IMR-90 (cell line): ENCODE measurements around the gene ACYP2. TPM values are rescaled to one million over a fixed set of nuclear protein-coding genes. Genes with fewer than 3 reads are reported as not detected.

Experiments
- ATAC-seq: fragments of 200-7000 bp; cut with Tn5 transposase; 2 replicates; pipeline ENCODE4 v1.9.1; 2020; ENCODE audit warnings: low read depth, mild to moderate bottlenecking, moderate library complexity
- BruUV-seq: library from RNA; stranded (reverse); fragments of 400-500 nt; replicated peaks from 2 replicates; lab custom pipeline; 2021; lab: Mats Ljungman, UMichigan
- CTCF ChIA-PET: fragments of 300-600 bp; formaldehyde crosslinking; extraction: SDS; loops from one replicate; lab custom pipeline; 2021; ENCODE audit warnings: antibody characterized with exemption; lab: Yijun Ruan, JAX
- POLR2A ChIA-PET: fragments of 300-600 bp; sonication (Branson Sonifier 250); formaldehyde crosslinking; loops from one replicate; lab custom pipeline; 2022; ENCODE audit warnings: antibody characterized with exemption; ENCODE audit not compliant: unreplicated experiment; lab: Charles Lee
- DNase-seq: peaks from one replicate; pipeline ENCODE4 v3.0.0; 2013
- H2AFZ ChIP-seq: replicated peaks from 2 replicates; pipeline ENCODE3; 2013; ENCODE audit warnings: low read length, mild to moderate bottlenecking; ENCODE audit not compliant: poor library complexity
- H2AK5ac ChIP-seq: 2 replicates; pipeline ENCODE4 v1.6.1; 2013; ENCODE audit warnings: low read depth, low read length, inconsistent platforms
- H2AK9ac ChIP-seq: replicated peaks from 2 replicates; pipeline ENCODE3; 2013; ENCODE audit warnings: mild to moderate bottlenecking, low read depth, low read length, moderate library complexity; ENCODE audit not compliant: poor library complexity
- H2BK120ac ChIP-seq: 2 replicates; pipeline ENCODE4 v1.6.1; 2013; ENCODE audit warnings: low read depth, low read length, inconsistent platforms
- H2BK15ac ChIP-seq: 3 replicates; pipeline ENCODE4 v1.6.1; 2013; ENCODE audit warnings: low read depth, low read length, inconsistent platforms
- H2BK20ac ChIP-seq: 2 replicates; pipeline ENCODE4 v1.6.1; 2013; ENCODE audit warnings: low read depth, mild to moderate bottlenecking, inconsistent platforms, low read length, moderate library complexity
- H2BK5ac ChIP-seq: 2 replicates; pipeline ENCODE4 v1.6.1; 2013; ENCODE audit warnings: mild to moderate bottlenecking, low read depth, low read length, inconsistent platforms; ENCODE audit not compliant: poor library complexity, severe bottlenecking
- H3K14ac ChIP-seq: replicated peaks from 2 replicates; pipeline ENCODE4 v1.6.1; 2013; ENCODE audit warnings: low read depth, low read length, inconsistent platforms
- H3K18ac ChIP-seq: 2 replicates; pipeline ENCODE4 v1.6.1; 2013; ENCODE audit warnings: low read depth, low read length, control low read depth
- H3K23ac ChIP-seq: 2 replicates; pipeline ENCODE4 v1.6.1; 2013; ENCODE audit warnings: low read depth, low read length, inconsistent platforms
- H3K27ac ChIP-seq: 2 replicates; pipeline ENCODE4 v1.5.1; 2013; ENCODE audit warnings: mild to moderate bottlenecking, control low read depth, low read length; ENCODE audit not compliant: insufficient read depth
- H3K27me3 ChIP-seq: 2 replicates; pipeline ENCODE4 v1.6.1; 2013; ENCODE audit warnings: low read length; ENCODE audit not compliant: control insufficient read depth, insufficient read depth
- H3K36me3 ChIP-seq: 2 replicates; pipeline ENCODE4 v1.6.1; 2013; ENCODE audit warnings: low read length, mixed read lengths; ENCODE audit not compliant: control insufficient read depth, insufficient read depth
- H3K4ac ChIP-seq: 2 replicates; pipeline ENCODE4 v1.6.1; 2013; ENCODE audit warnings: low read depth, low read length, inconsistent platforms
- H3K4me1 ChIP-seq: 2 replicates; pipeline ENCODE4 v1.6.1; 2013; ENCODE audit warnings: low read length, mixed read lengths; ENCODE audit not compliant: control insufficient read depth, insufficient read depth
- H3K4me2 ChIP-seq: 2 replicates; pipeline ENCODE4 v1.6.1; 2013; ENCODE audit warnings: low read depth, mild to moderate bottlenecking, control low read depth, low read length, moderate library complexity
- H3K4me3 ChIP-seq: 2 replicates; pipeline ENCODE4 v1.5.1; 2013; ENCODE audit warnings: low read depth, mild to moderate bottlenecking, control low read depth, low read length, moderate library complexity; ENCODE audit not compliant: insufficient read depth
- H3K56ac ChIP-seq: 2 replicates; pipeline ENCODE4 v1.6.1; 2013; ENCODE audit warnings: low read length, inconsistent platforms; ENCODE audit not compliant: insufficient read depth; ENCODE audit errors: extremely low read depth
- H3K79me1 ChIP-seq, 2 experiments: 2 replicates each; pipeline ENCODE4 v1.6.1; 2013; ENCODE audit warnings: low read length in 2 of 2, inconsistent platforms in 1 of 2, low read depth in 1 of 2
- H3K9ac ChIP-seq: 2 replicates; pipeline ENCODE4 v1.6.1; 2013; ENCODE audit warnings: low read depth, low read length, control low read depth
- H3K9me1 ChIP-seq: 2 replicates; pipeline ENCODE4 v1.6.1; 2013; ENCODE audit warnings: low read length, inconsistent platforms; ENCODE audit not compliant: insufficient read depth
- H3K9me3 ChIP-seq: 2 replicates; pipeline ENCODE4 v1.6.1; 2013; ENCODE audit warnings: low read length; ENCODE audit not compliant: control insufficient read depth, insufficient read depth
- H4K20me1 ChIP-seq: 2 replicates; pipeline ENCODE4 v1.6.1; 2013; ENCODE audit warnings: low read length, inconsistent platforms; ENCODE audit not compliant: insufficient read depth
- H4K5ac ChIP-seq: 2 replicates; pipeline ENCODE4 v1.6.1; 2013; ENCODE audit warnings: mild to moderate bottlenecking, low read depth, low read length, control low read depth
- H4K8ac ChIP-seq, 2 experiments: 2 replicates each; pipeline ENCODE4 v1.6.1; 2013; ENCODE audit warnings: low read depth in 2 of 2, low read length in 2 of 2, control low read depth in 1 of 2, inconsistent platforms in 1 of 2
- H4K91ac ChIP-seq: 2 replicates; pipeline ENCODE4 v1.6.1; 2013; ENCODE audit warnings: low read depth, low read length, inconsistent platforms; ENCODE audit not compliant: insufficient read depth
- MAFK ChIP-seq: IDR thresholded peaks from 2 replicates; pipeline ENCODE4 v1.6.1; 2012; ENCODE audit warnings: low read depth, low read length, improper control_type of control experiment
- MXI1 ChIP-seq: IDR thresholded peaks from 2 replicates; pipeline ENCODE4 v1.6.1; 2012; ENCODE audit warnings: low read depth, mild to moderate bottlenecking, low read length, moderate library complexity, borderline replicate concordance
- POLR2A ChIP-seq: IDR thresholded peaks from 2 replicates; pipeline ENCODE4 v1.6.1; 2012; ENCODE audit warnings: mild to moderate bottlenecking, low read depth, low read length
- RAD21 ChIP-seq: IDR thresholded peaks from 2 replicates; pipeline ENCODE4 v1.6.1; 2012; ENCODE audit warnings: low read length, improper control_type of control experiment
- WGBS, 2 experiments: methylation state at CpG; one replicate each; pipeline versions ENCODE4 v1.1.5 to v1.1.7; 2013; ENCODE audit warnings: missing lambda C conversion rate in 2 of 2; ENCODE audit not compliant: insufficient read length in 1 of 2; ENCODE audit errors: extremely low coverage in 2 of 2; 5-methylcytosine and 5-hydroxymethylcytosine counted together
- dilution Hi-C: fragments of 300-500 bp; cut with HindIII; formaldehyde crosslinking; loops from one replicate; pipeline ENCODE4 v1.14.3; 2018; ENCODE audit warnings: low sequenced_read_pairs; ENCODE audit not compliant: unreplicated experiment
- in situ Hi-C: fragments of 300-500 bp; cut with MboI; formaldehyde crosslinking; loops from 3 replicates; pipeline ENCODE4 v1.14.3; 2019; ENCODE audit warnings: low sequenced_read_pairs, inconsistent platforms, mixed read lengths
- intact Hi-C: fragments of 100-400 bp; cut with micrococcal nuclease; formaldehyde crosslinking; loops from 2 replicates; pipeline ENCODE4 v1.10.0; 2022
- polyA plus RNA-seq, 3 experiments: library from polyadenylated mRNA; depleted of rRNA; stranded (reverse); fragments of >200 nt; gene quantifications; 2 replicates each; pipeline ENCODE4 v1.2.3, GENCODE V29; 2012; ENCODE audit warnings: low replicate concordance in 1 of 3
- total RNA-seq: library from RNA; depleted of rRNA; stranded (reverse); fragments of >200 nt; gene quantifications from 2 replicates; pipeline ENCODE4 v1.2.3, GENCODE V29; 2012
- TF ChIP-seq, protein P1 (sequence below): fragments of 150-350 bp; IDR thresholded peaks from 2 replicates; pipeline ENCODE4 v1.6.1; 2017; ENCODE audit warnings: mild to moderate bottlenecking, antibody characterized with exemption, low read length, low read depth
- TF ChIP-seq, protein P2 (sequence below): conservative IDR thresholded peaks from 2 replicates; pipeline ENCODE4 v1.5.1; 2012; ENCODE audit warnings: mild to moderate bottlenecking, low read depth, low read length, improper control_type of control experiment

Gene ACYP2
- total and polyA plus RNA-seq, 2 of the 4 experiments (the other 2 are of a cell fraction): 3.9 to 7.4 TPM

DNA sequence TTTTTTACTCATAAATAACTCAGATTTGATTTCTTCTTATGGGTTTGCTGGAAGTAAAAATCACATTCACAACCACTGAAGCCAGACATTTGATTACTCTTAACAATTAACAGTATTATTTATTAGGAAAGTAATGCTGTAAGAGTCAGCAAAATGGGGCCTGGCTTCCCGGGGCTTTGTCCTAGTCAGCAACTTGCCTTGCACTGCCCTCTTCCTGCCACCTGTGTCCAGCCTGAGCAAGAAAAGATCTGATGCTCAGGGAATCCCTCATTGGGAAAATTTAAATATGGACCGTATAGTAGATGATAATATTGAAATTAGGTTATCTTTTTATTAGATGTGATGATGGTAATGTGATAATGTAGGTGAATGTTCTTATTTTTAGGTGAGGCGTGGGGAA lies 30.8 kb upstream of the ACYP2 start:
- H3K9me3 ChIP-seq: no peaks in the 10 kb centered on the region
- H4K91ac ChIP-seq: no peak overlapping the region
- no peak overlapping the region for H3K4me2 ChIP-seq
- no peak overlapping the region for H2AK5ac ChIP-seq
- H2BK5ac ChIP-seq: no peak overlapping the region
- H3K18ac ChIP-seq: no peak overlapping the region
- H2AK9ac ChIP-seq: no peak overlapping the region
- no peak overlapping the region for H2AFZ ChIP-seq
- no peaks in the 10 kb centered on the region for H3K79me1 ChIP-seq
- intact Hi-C loops (no loop called here), dilution Hi-C loops (no loop called here), in situ Hi-C loops (no loop called here)
- H3K56ac ChIP-seq: no peak overlapping the region
- no peak overlapping the region for H3K4me3 ChIP-seq
- H3K14ac ChIP-seq: no peak overlapping the region
- BruUV-seq: no TSS peak
- ChIA-PET CTCF (no interaction called here), POLR2A (no interaction called here)
- H3K23ac ChIP-seq: no peak overlapping the region
- no peak overlapping the region for H3K9ac ChIP-seq
- no peak overlapping the region for H2BK15ac ChIP-seq
- H3K27me3 ChIP-seq: no peaks in the 10 kb centered on the region
- no peak overlapping the region for H4K8ac ChIP-seq
- 100% methylated on average over 2 of the region's 3 CpGs; no CpG with 5 or more reads in 1 of the 2 experiments for WGBS, 2 experiments
- no peaks in the 10 kb centered on the region for H3K36me3 ChIP-seq
- peaks cover 4% of the 10 kb centered on the region; the same call in 1 of the 2 replicates for H3K9me1 ChIP-seq
- H3K27ac ChIP-seq: no peak overlapping the region
- no peak overlapping the region for H2BK120ac ChIP-seq
- H4K20me1 ChIP-seq: no peaks in the 10 kb centered on the region
- H2BK20ac ChIP-seq: no peak overlapping the region
- peaks cover 3% of the 10 kb centered on the region for H3K4me1 ChIP-seq
- no peak for TF ChIP-seq MXI1
- TF ChIP-seq RAD21: peak; percentile 54
- peak; percentile 43 for TF ChIP-seq MAFK
- TF ChIP-seq, protein P1, sequence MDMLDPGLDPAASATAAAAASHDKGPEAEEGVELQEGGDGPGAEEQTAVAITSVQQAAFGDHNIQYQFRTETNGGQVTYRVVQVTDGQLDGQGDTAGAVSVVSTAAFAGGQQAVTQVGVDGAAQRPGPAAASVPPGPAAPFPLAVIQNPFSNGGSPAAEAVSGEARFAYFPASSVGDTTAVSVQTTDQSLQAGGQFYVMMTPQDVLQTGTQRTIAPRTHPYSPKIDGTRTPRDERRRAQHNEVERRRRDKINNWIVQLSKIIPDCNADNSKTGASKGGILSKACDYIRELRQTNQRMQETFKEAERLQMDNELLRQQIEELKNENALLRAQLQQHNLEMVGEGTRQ: no peak
- TF ChIP-seq POLR2A: no peak
- TF ChIP-seq, protein P2, sequence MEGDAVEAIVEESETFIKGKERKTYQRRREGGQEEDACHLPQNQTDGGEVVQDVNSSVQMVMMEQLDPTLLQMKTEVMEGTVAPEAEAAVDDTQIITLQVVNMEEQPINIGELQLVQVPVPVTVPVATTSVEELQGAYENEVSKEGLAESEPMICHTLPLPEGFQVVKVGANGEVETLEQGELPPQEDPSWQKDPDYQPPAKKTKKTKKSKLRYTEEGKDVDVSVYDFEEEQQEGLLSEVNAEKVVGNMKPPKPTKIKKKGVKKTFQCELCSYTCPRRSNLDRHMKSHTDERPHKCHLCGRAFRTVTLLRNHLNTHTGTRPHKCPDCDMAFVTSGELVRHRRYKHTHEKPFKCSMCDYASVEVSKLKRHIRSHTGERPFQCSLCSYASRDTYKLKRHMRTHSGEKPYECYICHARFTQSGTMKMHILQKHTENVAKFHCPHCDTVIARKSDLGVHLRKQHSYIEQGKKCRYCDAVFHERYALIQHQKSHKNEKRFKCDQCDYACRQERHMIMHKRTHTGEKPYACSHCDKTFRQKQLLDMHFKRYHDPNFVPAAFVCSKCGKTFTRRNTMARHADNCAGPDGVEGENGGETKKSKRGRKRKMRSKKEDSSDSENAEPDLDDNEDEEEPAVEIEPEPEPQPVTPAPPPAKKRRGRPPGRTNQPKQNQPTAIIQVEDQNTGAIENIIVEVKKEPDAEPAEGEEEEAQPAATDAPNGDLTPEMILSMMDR: peak; percentile 42
- DNase-seq (peak; percentile 17), ATAC-seq (no peak)
- no peak overlapping the region for H3K4ac ChIP-seq
- H4K5ac ChIP-seq: no peak overlapping the region
